OCI-LY1 (cell line): ENCODE data around the gene ZNF503.

Experiments used
- H2AFZ ChIP-seq: fragments of 200-600 bp; sonication (generic), shearing (Covaris generic); 2 replicates; pipeline ENCODE4 v1.6.0; 2014; ENCODE audit warnings: antibody characterized with exemption, mild to moderate bottlenecking, low read length
- H3F3A ChIP-seq: fragments of 200-600 bp; sonication (generic), shearing (Covaris generic); 2 replicates; pipeline ENCODE4 v1.6.0; 2014; ENCODE audit warnings: mild to moderate bottlenecking, antibody characterized with exemption, low read length, moderate library complexity; ENCODE audit not compliant: insufficient read depth
- H3K27ac ChIP-seq: fragments of 200-600 bp; sonication (generic); 2 replicates; pipeline ENCODE4 v1.5.1; 2014; ENCODE audit warnings: low read length, mixed run types, mild to moderate bottlenecking, low read depth; ENCODE audit not compliant: poor library complexity, severe bottlenecking
- H3K27me3 ChIP-seq: fragments of 200-600 bp; sonication (generic); 2 replicates; pipeline ENCODE4 v1.6.0; 2014; ENCODE audit warnings: antibody characterized with exemption, mild to moderate bottlenecking, low read length, moderate library complexity; ENCODE audit not compliant: insufficient read depth
- H3K36me3 ChIP-seq: fragments of 200-600 bp; sonication (generic); 2 replicates; pipeline ENCODE4 v1.6.1; 2014; ENCODE audit warnings: mild to moderate bottlenecking, antibody characterized with exemption, low read length, moderate library complexity, mixed read lengths; ENCODE audit not compliant: insufficient read depth
- H3K4me1 ChIP-seq: fragments of 200-600 bp; sonication (generic); 2 replicates; pipeline ENCODE4 v1.5.1; 2014; ENCODE audit warnings: mild to moderate bottlenecking, low read length, moderate library complexity; ENCODE audit not compliant: insufficient read depth, severe bottlenecking
- H3K4me2 ChIP-seq: fragments of 200-600 bp; sonication (generic), shearing (Covaris generic); 2 replicates; pipeline ENCODE4 v1.6.1; 2014; ENCODE audit warnings: low read length
- H3K4me3 ChIP-seq: fragments of 200-600 bp; sonication (generic); 2 replicates; pipeline ENCODE4 v1.5.1; 2014; ENCODE audit warnings: low read length, low read depth, mild to moderate bottlenecking, mixed read lengths; ENCODE audit not compliant: poor library complexity, severe bottlenecking
- H3K79me2 ChIP-seq: fragments of 200-600 bp; shearing (Covaris generic); 2 replicates; pipeline ENCODE4 v1.6.1; 2016; ENCODE audit warnings: mixed run types, low read length, mixed read lengths; ENCODE audit not compliant: insufficient read depth
- H3K9ac ChIP-seq: fragments of 200-600 bp; sonication (generic), shearing (Covaris generic); 2 replicates; pipeline ENCODE4 v1.6.1; 2014; ENCODE audit warnings: mild to moderate bottlenecking, low read length, mixed read lengths
- H3K9me2 ChIP-seq: fragments of 200-600 bp; sonication (generic), shearing (Covaris generic); 2 replicates; pipeline ENCODE4 v1.6.1; 2014; ENCODE audit warnings: low read depth, mild to moderate bottlenecking, low read length, mixed read lengths
- H3K9me3 ChIP-seq: fragments of 200-600 bp; shearing (Covaris generic); 2 replicates; pipeline ENCODE4 v1.6.1; 2014; ENCODE audit warnings: low read length, mixed read lengths
- H4K20me1 ChIP-seq: fragments of 200-600 bp; sonication (generic), shearing (Covaris generic); 2 replicates; pipeline ENCODE4 v1.6.0; 2016; ENCODE audit warnings: mild to moderate bottlenecking, low read length; ENCODE audit not compliant: insufficient read depth
- CTCF ChIP-seq: fragments of 200-600 bp; sonication (generic), shearing (Covaris generic); IDR thresholded peaks from 2 replicates; pipeline ENCODE4 v1.5.1; 2017; ENCODE audit warnings: mild to moderate bottlenecking, antibody characterized with exemption, low read length, moderate library complexity, mixed read lengths
- EZH2 ChIP-seq: fragments of 200-600 bp; sonication (generic), shearing (Covaris generic); IDR thresholded peaks from 2 replicates; pipeline ENCODE4 v1.8.0; 2017; ENCODE audit warnings: borderline replicate concordance, mixed run types, mild to moderate bottlenecking, antibody characterized with exemption, low read length, moderate library complexity, mixed read lengths

The ZNF503 gene

GRCh38 chr10:75350791-75351190, 50.8 kb downstream of the ZNF503 start:
- Histone ChIP-seq H3K79me2 (no peaks in the 10 kb centered on the region), H4K20me1 (no peaks in the 10 kb centered on the region), H3K27ac (no peak overlapping the region), H3K9me3 (no peaks in the 10 kb centered on the region), H3K4me2 (no peak overlapping the region), H3K4me1 (no peaks in the 10 kb centered on the region), H3K4me3 (no peak overlapping the region), H3K9ac (no peak overlapping the region), H3F3A (no peaks in the 10 kb centered on the region), H3K36me3 (no peaks in the 10 kb centered on the region), H3K9me2 (no peaks in the 10 kb centered on the region), H3K27me3 (no peaks in the 10 kb centered on the region; the same call in 1 of the 2 replicates), H2AFZ (no peak overlapping the region)
- TF ChIP-seq EZH2, result no peak
- TF ChIP-seq CTCF, result no peak
